ENCODE measurements around the gene WARS2. TPM values are rescaled to one million over a fixed set of nuclear protein-coding genes. Genes with fewer than 3 reads are reported as not detected.

Gene WARS2
- total and polyA plus RNA-seq, 2 experiments from 2014 or later = 6.2 to 19.3 TPM

GRCh38 chr1:118985640-118986554 lies 154.6 kb downstream of the WARS2 start:
- peaks cover 99% of the 10 kb centered on the region for H3K27me3 ChIP-seq
- H3K36me3 ChIP-seq (replicated peaks; ENCODE audit: insufficient read depth, low read depth) = no peaks in the 10 kb centered on the region
- no peak for DNase-seq (ENCODE audit: low spot score)
- H3K4me1 ChIP-seq (ENCODE audit: insufficient read depth) = peaks cover 12% of the 10 kb centered on the region
- H2AFZ ChIP-seq = no peak overlapping the region
- TF ChIP-seq EZH2phosphoT487 (IDR thresholded peaks at IDR 0.05; ENCODE audit: low read depth, severe bottlenecking, unreplicated experiment) (no peak), EZH2 (IDR thresholded peaks at IDR 0.05; ENCODE audit: borderline replicate concordance) (no peak), CTCF (IDR thresholded peaks at IDR 0.05; ENCODE audit: poor library complexity) (no peak)
- H3K4me2 ChIP-seq = peak overlapping the region; percentile 81
- H3K27ac ChIP-seq = no peak overlapping the region
- no peaks in the 10 kb centered on the region for H3K9me2 ChIP-seq (replicated peaks; ENCODE audit: insufficient read depth)
- peaks cover 13% of the 10 kb centered on the region for H3K79me2 ChIP-seq
- no peaks in the 10 kb centered on the region for H3K9me3 ChIP-seq (ENCODE audit: low read depth)
- 43% methylated on average over 34 of the region's 34 CpGs for WGBS (ENCODE audit: low lambda C conversion rate, missing lambda C conversion rate)
- H3K4me3 ChIP-seq = peak overlapping the region; percentile 24
- H4K20me1 ChIP-seq (ENCODE audit: insufficient read depth, poor library complexity, severe bottlenecking) = no peaks in the 10 kb centered on the region

- DNase-seq (ENCODE audit: low spot score) = no peak
- Histone ChIP-seq H3K4me1 (ENCODE audit: insufficient read depth) (peaks cover 12% of the 10 kb centered on the region), H3K9me3 (ENCODE audit: low read depth) (no peaks in the 10 kb centered on the region), H3K4me2 (peak overlapping the region; percentile 68), H3K27me3 (peaks cover 99% of the 10 kb centered on the region), H3K36me3 (replicated peaks; ENCODE audit: insufficient read depth, low read depth) (no peaks in the 10 kb centered on the region), H4K20me1 (ENCODE audit: insufficient read depth, poor library complexity, severe bottlenecking) (no peaks in the 10 kb centered on the region), H3K79me2 (peaks cover 13% of the 10 kb centered on the region), H3K9me2 (replicated peaks; ENCODE audit: insufficient read depth) (no peaks in the 10 kb centered on the region), H3K4me3 (no peak overlapping the region), H3K27ac (no peak overlapping the region), H2AFZ (peak overlapping the region; percentile 26)
- TF ChIP-seq EZH2 (IDR thresholded peaks at IDR 0.05; ENCODE audit: borderline replicate concordance) = peak; percentile 60
- no peak for TF ChIP-seq EZH2phosphoT487 (IDR thresholded peaks at IDR 0.05; ENCODE audit: low read depth, severe bottlenecking, unreplicated experiment)
- 42% methylated on average over 48 of the region's 48 CpGs for WGBS (ENCODE audit: low lambda C conversion rate, missing lambda C conversion rate)
Observed at GRCh38 chr1:118984722-118985639, 155.5 kb downstream of the WARS2 start.

GRCh38 chr1:118984086-118984721 lies 156.2 kb downstream of the WARS2 start:
- Histone ChIP-seq H3K27ac (no peak overlapping the region), H3K79me2 (peaks cover 13% of the 10 kb centered on the region), H3K36me3 (replicated peaks; ENCODE audit: insufficient read depth, low read depth) (no peaks in the 10 kb centered on the region), H3K4me2 (peak overlapping the region; percentile 68), H3K4me1 (ENCODE audit: insufficient read depth) (peaks cover 12% of the 10 kb centered on the region), H3K27me3 (peaks cover 99% of the 10 kb centered on the region), H4K20me1 (ENCODE audit: insufficient read depth, poor library complexity, severe bottlenecking) (no peaks in the 10 kb centered on the region), H3K9me3 (ENCODE audit: low read depth) (no peaks in the 10 kb centered on the region), H3K4me3 (no peak overlapping the region), H3K9me2 (replicated peaks; ENCODE audit: insufficient read depth) (no peaks in the 10 kb centered on the region), H2AFZ (peak overlapping the region; percentile 26)
- no peak for DNase-seq (ENCODE audit: low spot score)
- WGBS (ENCODE audit: low lambda C conversion rate, missing lambda C conversion rate) = 58% methylated on average over 43 of the region's 43 CpGs
- TF ChIP-seq EZH2phosphoT487 (IDR thresholded peaks at IDR 0.05; ENCODE audit: low read depth, severe bottlenecking, unreplicated experiment) (peak; percentile 38), EZH2 (IDR thresholded peaks at IDR 0.05; ENCODE audit: borderline replicate concordance) (peak; percentile 34), CTCF (IDR thresholded peaks at IDR 0.05; ENCODE audit: poor library complexity) (no peak)

Data from hepatocyte (in vitro differentiated cells).